ENCODE data around the gene AKR1C3.
"Not testable (repeated sequence)": the region's sequence is repeated elsewhere in the genome, so short reads cannot be mapped to it uniquely, and the experiment has no call there.

AKR1C3 gene

DNA sequence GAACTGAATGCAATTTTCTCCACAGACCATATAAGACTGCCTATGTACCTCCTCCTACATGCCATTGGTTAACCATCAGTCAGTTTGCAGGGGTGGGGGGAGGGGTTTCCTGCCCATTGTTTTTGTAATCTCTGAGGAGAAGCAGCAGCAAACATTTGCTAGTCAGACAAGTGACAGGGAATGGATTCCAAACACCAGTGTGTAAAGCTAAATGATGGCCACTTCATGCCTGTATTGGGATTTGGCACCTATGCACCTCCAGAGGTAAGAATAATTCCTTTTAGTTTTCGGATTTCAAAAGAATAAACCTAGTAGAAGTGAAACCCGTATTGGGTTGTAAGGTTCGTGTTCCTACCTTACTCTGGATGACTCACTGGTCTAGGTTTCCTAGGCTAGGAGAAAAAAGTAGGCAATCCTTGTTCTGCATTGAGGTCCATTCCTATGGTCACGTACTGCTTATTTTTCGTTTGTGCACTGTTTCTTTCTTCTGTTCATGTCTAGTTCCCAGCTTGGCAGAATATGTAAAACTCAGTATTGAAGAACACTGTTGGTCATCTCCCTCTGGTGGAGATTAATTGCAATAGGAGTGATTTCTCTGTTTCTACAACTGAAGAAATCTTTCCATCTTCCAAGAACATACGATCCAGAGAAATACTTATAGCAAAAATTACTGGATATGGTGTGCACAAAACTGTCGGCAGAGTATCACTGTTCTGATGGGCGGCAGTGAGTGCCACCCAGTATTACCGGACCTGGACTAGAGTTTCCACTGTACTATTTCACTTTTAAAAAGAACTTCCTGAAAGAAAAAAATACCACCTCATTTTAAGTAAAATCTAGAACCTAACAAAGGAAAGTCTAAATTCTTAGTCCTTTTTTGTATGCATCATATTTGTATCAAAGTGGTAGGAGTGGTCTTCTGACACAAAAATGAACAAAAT lies at the start of gene AKR1C3:
AKR1C3 (plus strand) TSS at position 150 of the 941 bp plus-strand sequence; CDS start at position 181, 31 bp downstream.
- peak; percentile 21 for DNase-seq

DNA sequence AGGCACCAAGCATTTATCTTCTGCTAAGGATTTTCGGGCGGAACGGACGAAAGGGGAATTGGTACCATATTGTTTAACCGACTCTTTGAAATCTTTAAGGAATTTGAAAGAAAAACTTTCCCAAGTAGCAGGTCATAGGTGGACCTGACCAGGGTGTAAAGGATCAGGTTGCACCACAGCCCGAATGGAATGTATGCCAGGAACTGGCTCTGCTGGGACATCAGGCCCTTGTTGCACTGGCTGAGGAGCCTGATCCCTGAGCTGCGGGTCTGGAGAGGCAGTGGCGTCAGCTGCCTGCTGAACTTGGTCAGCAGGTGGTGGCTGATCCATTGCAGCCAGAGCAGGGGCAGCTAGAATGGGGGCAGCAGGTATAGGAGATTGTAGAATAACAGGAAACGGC lies 49.1 kb upstream of the AKR1C3 start:
- DNase-seq = no peak

DNA sequence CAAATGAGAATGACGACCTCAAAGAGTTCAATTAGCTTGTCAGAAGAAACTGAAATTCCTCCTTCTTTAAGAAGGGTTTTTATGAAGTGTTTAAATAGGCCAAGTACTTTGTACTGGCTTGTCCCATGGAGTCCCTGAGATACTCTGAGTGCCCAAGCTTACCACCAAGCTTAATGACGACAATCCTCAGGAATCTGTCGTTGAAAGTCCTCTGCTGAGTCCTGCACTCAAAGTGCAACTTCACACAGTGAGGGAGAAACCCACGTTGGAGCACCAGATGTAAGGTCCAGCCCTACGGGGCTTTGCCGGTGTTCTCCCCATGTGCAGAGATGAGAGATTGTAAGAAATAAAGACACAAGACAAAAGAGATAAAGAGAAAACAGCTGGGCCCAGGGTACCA lies 47.8 kb upstream of the AKR1C3 start:
- no peak for DNase-seq

DNA sequence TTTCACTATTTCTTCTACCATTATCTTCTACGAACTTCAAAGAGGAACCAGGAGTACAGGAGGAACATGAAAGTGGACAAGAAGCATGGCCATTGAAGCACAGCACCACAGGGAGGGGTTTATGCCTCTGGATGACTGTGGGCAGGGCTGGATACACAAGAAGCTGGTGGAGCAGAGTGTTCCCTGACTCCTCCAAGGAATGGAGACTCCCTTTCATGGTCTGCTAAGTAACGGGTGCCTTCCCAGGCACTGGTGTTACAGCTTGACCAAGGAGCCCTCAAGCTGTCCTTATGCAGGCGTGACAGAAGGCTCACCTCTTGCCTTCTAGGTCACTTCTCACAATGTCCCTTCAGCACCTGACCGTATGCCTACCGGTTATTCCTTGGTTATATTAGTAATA lies 47.2 kb upstream of the AKR1C3 start:
- not testable (repeated sequence) for DNase-seq

DNA sequence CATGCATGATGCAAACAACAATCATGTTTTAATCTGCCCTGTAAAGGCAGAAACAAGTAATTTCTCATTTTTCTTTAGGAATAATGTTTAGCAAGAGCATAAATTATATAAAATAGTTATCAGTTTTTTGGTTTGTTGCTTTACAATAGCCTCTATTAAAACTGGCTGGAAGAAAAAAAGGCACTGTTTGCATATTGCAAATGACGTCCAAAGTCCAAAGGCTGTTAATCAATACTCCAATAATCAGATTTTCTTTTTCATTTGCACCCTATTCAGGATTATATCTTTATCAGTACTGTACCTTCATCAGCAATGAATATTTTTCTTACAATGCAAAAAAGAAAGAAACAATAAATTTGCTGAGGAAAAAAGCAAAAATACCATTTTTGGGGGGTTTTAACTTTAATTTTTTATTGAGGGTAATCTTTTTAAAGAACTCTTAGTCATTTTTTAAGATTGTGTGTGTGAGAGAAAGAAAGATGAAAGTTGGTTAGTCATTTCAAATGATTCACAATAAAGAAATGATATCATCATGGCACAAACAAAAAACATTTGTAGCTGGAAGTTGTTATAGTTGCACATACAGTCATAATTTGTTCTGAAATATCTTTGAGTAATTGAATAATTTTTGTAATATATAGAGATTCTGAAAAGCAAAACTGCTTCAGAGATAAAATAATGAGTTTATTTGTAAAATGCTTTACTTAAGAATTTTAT lies 46.1 kb upstream of the AKR1C3 start:
- DNase-seq = no peak

DNA sequence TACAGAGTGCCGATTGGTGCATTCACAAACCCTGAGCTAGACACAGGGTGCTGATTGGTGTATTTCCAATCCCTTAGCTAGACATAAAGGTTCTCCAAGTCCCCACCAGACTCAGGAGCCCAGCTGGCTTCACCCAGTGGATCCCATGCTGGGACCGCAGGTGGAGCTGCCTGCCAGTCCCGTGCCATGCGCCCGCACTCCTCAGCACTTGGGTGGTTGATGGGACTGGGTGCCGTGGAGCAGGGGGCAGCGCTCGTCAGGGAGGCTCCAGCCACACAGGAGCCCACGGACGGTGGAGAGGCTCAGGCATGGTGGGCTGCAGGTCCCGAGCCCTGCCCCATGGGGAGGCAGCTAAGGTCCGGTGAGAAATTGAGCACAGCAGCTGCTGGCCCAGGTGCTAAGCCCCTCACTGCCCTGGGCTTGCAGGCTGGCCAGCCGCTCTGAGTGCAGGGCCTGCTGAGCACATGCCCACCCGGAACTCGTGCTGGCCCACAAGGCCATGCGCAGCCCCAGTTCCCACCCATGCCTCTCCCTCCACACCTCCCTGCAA lies 41.2 kb upstream of the AKR1C3 start:
- not testable (repeated sequence) for DNase-seq

DNA sequence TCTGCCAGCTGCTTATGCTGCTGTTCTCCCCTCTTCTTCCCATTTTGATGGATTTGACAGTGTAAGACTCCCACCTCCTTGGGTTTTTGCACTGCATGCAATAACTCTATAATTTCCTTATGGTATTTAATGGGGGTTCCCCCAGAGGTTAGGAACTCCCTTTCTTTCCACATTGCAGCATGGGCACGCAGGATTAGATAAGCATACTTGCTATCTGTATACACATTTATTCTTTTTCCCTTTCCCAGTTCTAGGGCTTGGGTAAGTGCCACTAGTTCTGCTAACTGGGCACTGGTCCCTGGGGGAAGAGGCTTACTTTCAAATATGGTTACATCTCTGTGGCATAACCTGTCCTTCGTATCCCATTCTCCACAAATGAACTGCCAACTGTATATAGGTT lies 39.4 kb upstream of the AKR1C3 start:
- not testable (repeated sequence) for DNase-seq

DNA sequence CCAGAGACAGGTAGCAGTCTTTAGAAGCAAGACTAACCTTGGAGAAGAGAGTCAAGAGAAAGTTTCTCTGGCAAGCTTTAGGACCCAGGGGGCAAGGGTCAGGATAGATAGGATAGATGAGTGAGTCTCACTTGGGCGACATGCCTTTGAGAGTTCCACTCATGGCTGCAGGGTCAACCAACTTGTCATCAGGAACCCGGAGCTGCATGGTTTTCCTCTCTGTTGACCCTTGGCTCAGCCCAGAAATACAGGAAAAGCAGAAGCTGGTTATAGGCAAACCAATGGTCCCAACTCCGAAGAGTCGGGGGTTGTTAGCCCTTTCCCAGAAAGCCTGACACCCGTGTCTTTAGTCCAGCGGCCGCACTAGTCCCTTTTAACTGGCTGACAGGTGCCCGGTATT lies 34.9 kb upstream of the AKR1C3 start:
- DNase-seq = not testable (repeated sequence)

DNA sequence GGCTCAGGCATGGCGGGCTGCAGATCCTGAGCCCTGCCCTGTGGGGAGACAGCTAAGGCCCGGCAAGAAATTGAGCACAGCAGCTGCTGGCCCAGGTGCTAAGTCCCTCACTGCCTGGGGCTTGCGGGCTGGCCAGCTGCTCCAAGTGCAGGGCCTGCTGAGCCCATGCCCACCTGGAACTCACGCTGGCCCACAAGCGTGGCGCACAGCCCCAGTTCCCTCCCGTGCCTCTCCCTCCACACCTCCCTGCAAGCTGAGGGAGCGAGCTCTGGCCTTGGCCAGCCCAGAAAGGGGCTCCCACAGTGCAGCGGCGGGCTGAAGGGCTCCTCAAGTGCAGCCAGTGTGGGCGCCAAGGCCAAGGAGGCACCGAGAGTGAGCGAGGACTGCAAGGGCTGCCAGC lies 33.4 kb upstream of the AKR1C3 start:
- DNase-seq = not testable (repeated sequence)

DNA sequence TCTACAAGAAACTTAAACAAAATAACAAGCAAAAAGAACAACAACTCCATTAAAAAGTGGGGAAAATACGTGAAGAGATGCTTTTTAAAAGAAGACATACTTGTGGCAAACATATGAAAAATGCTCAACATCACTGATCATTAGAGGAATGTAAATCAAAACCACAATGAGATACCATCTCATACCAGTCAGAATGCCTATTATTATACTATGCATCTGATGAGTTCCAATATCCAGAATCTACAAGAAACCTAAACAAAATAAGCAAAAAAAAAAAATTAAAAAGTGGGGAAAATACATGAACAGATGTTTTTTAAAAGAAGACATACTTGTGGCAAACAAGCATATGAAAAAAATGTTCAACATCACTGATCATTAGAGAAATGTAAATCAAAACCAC lies 29.6 kb upstream of the AKR1C3 start:
- no peak for DNase-seq

DNA sequence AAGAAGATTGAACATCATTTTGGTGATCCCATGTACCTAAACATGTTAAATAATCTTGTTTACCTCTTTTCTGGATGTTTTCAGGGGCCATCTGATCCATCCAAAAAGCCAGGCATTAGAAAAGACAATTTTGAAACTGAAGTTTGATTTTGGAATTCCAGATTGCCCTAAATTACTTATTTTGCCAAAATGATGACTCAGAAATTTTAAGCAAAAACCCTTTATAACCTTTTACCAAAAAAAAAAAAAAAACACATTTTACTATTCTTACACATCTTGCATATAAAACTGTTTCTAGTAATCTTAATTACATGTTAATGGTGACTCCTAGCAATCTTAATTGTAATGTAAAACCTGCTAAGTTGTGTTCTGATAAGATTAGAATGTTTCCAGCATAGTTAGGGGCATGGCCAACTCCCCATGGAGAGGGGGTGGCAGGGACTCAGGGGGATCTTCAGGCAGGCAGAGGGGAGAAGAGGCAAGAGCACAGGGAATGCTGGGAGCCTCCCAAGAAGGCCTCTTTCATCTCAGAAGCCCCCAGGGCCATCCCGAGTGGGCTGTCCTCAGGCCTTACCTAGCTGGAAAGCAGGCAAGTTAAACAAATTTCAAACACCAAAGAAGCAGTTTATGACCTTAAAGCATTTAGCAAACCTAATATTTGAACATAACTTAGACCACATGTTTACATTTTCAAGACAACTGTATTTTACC lies 25.8 kb upstream of the AKR1C3 start:
- no peak for DNase-seq

DNA sequence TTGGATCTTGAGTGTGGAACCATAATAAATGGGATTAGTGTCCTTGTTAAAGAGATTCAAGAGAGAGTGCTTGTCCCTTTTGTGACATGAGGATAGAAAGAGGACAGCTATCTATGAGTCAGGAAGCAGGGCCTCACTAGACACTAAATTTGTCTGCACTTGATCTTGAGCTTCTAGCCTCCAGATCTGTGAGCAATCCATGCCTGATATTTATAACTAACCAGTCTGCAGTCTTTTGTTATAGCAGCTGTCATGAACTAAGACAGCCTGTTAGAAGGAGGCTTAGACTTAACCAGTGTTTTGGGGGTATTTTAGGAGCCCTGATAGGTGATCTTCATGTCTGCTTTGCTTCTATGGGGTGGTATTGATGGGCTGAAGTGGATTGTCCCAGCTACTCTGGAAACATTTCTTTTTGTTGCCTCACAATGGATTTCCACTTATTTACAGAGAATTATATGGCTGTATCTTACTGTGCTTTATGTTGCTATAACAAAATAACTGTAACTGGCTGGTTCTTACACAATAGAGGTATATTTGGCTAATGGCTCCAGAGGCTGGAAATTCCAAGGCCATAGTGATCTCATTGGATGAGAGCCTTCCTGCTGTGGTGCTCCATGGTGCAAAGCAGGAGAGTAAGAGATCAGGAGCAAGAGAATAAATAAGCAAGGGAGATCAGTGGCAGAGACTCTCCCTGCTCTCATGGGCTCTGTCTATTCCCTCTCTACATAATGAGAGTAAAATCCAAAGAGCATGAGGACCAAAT lies 23.4 kb upstream of the AKR1C3 start:
- no peak for DNase-seq

DNA sequence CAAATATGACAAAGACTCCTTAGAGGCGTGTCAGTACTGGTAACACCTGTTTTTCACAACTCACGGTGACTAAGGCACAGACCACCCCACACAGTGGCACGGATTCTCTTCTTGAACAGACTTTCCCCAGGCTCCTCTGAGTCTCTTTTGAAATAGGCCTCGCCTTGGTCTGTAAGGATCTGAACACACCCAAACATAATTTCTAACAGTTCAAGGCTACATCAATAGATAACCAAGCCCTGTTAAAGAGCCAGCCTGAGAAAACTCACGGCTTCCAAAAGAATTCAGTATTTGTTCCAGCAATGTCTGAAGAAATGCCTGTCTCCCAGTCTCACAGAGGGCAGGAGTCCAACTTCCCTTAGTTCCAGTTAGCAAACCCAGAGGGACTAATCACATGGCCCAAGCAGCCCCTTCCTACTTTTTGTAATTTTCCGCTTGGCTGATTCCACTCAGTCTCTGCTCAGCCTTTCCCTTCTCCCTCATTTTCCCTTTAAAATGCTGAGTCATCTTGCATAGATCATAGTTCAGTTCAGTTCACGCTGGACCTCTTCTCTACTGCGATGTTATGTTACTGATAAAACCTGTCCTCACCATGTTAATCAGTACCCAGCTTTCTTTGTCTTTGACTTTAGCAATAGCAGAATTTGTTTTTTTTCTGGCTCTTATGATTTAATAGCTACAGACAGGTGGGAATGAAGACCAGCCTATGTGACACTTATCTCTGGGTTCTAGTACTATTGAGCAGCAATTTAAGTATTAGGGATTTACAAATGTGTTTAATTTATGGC lies 22.6 kb upstream of the AKR1C3 start:
- peak; percentile 28 for DNase-seq

DNA sequence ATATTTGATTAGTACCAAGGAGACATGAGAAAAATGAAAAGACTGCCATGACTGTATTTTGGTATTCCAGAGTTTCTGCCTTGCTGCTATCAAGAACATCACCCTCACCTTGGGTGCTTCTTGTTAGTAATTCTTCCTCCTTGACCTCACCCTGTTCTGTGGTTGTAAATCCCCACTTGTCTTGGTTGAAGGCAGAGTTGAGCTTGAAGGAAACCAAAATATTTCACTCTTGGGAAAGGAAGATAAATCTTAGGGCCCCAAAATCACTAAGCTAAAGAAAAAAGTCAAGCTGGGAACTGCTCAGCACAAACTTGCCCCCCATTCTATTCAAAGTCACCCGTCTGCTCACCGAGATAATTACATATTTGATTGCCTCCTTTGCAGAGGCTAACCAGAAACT lies 20.6 kb upstream of the AKR1C3 start:
- DNase-seq = no peak

DNA sequence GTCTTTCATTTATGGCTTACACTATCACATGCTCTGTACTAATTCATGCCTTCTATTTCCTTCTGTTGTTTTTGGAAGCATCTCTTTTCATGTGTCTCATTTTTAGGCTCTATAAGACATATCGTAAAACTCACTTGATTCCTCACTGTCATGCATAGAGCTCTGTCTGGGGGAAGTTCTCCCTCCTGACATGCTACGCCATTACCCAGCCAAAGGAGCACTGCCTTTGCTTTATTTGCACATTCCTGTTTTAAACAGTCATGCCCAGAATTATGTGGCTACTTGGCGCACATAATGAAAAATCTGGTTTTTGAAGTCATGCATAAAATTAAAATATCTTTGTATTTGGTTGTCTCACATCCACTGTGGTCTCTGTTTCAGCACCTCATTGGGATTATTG lies 17.6 kb upstream of the AKR1C3 start:
- no peak for DNase-seq

DNA sequence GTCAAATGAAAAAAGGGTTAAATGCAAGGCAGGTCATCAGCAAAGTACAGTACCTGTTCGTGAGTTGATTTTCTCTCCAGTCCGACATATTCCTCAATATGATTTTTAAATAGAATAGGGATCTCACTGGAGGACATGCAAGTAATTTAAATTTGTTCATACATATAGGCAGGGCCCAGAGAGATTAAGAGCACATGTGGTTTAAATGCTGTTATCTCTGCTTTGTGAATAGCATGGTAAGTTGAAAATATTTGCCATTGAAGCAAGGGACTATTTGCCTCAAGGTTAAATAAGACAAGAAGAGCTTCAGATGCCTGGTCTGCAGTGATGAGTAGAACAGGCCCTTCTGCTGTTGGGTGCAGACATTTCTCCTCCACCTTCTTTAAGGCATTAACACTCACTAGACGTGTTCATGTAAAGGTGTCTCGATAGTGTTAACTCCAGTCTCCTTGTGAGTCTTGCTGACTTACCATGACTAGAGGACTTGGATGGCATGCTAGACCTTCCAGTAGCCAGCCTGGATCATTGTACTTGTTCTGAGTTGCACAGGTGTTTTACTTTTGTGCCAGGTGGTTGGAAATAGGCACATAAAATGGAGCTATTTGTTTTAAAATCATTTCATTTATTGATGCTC lies 15.6 kb upstream of the AKR1C3 start:
- DNase-seq = no peak

DNA sequence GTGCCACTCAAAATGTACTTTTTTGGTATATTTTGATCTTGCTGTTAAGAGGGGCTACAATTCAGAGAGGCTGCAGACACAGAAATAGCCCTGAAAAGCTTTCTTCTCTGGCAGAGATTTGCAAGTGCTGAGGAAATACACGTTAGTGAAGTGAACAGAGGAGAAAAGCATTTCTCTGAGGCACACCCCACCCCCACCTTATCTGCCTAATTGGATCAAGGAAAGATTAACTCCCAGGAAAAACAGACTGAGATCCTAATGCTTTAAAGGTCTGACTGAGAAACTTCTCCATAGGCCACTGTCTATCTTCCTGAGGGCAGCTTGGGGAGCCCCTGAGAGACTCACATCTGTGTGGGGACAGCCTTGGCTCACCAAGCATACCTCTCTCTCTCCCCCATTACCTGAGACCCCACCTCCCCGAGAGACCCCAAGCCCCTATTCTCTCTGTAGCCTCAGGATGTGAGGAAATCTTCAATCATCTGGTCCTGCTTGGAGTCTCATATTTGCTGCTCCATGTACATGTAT lies 14.8 kb upstream of the AKR1C3 start:
- no peak for DNase-seq

DNA sequence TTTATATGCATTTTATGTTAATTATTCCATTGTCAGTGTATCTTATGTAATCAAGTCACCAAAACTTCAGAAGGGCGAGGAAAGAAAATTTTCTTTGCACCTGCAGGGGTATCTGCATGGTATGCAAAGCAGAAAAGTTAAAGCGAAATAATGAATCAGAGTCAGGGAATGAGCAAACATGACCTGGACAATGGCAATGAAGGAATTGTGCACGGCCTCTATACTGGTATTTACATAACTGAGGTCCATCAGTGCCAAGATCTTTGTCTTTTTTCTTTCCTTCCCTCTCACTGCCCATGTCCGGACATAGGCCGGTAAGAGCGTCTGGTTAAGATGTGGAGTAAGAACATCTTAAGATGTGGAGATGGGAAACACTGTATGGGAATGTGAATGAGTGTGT lies 14.4 kb upstream of the AKR1C3 start:
- no peak for DNase-seq

DNA sequence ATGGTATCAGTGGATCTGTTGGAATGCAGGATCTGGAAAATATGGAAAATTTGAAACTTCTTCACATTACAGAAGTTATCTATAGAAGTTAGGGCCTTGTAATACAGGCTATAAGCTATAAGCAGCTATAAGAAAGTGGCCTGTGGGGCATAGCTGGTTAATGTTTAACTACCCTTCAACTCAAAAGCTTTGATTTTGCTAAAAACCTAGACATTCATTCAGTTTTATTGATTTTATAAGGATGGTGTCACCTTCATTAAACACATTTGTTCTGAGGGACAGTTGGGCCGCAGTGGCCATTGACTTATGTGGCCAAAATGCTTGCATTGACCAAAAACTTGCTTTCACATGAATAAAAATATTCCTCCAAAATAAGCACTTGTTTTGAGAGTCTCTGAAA lies 13.1 kb upstream of the AKR1C3 start:
- no peak for DNase-seq

DNA sequence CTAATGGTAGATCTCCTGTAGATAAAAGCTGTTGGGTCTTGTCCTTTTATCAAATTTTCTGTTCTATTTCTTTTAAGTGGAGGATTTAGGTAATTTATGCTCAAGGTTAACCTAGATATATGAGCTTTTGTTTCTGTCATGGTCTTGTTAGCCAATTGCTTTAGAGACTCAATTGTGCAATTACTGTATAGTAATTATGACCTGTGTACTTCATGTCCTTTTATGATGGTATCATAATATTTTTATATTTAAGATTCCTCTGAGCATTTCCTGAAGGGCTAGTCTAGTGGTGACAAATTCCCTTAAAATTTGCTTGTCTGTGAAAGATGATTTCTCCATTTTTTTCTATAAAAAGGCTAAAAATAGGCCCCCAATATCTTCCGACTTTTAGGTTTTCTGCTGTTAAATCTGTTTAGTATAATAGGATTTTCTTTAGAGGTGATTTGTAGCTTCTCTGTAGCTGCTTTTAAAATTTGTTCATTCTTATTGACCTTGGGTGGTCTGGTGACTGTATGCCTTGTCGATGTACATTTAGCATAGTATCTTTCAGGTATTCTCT lies 5.4 kb upstream of the AKR1C3 start:
- no peak for DNase-seq

Measured in NCI-H774 (cell line).